Measurements from ENCODE around the gene TRABD2B. TPM values are rescaled to one million over a fixed set of nuclear protein-coding genes. Genes with fewer than 3 reads are reported as not detected.

The TRABD2B gene
- total and polyA plus RNA-seq, 4 donors, result 0.28 to 2.6 (median 1.3) TPM

- no peak overlapping the region for H3K4me3 ChIP-seq (ENCODE audit: low read depth in 1 of 3, low read length in 3 of 3)
- 91% methylated on average over 3 of the region's 3 CpGs for WGBS
- no peaks in the 10 kb centered on the region for H3K9me3 ChIP-seq (ENCODE audit: control insufficient read depth in 4 of 4, low read length in 3 of 4)
- peaks cover 0 to under 1% (median 0%) of the 10 kb centered on the region in 4 donors for H3K36me3 ChIP-seq (ENCODE audit: control insufficient read depth in 4 of 4, insufficient read depth in 3 of 4, low read depth in 1 of 4, low read length in 3 of 4)
- H3K9ac ChIP-seq (ENCODE audit: low read depth in 1 of 2, low read length in 2 of 2), result no peak overlapping the region
- H3K27ac ChIP-seq (ENCODE audit: low read depth in 1 of 2, low read length in 2 of 2), result no peak overlapping the region
- DNase-seq (ENCODE audit: low spot score), result no peak
- TF ChIP-seq RAD21 (IDR thresholded peaks at IDR 0.05) (no peak), CTCF (IDR thresholded peaks at IDR 0.05; ENCODE audit: low read depth, low read length, missing input control) (no peak), YY1 (IDR thresholded peaks at IDR 0.05) (no peak), EGR1 (IDR thresholded peaks at IDR 0.05; ENCODE audit: low read depth in 2 of 2) (no peak), NR2F2 (IDR thresholded peaks at IDR 0.05) (no peak), SP1 (IDR thresholded peaks at IDR 0.05) (no peak), TAF1 (conservative IDR thresholded peaks at IDR 0.05) (no peak), HNF4A (conservative IDR thresholded peaks at IDR 0.05) (no peak), FOXA1 (IDR thresholded peaks at IDR 0.05) (no peak), FOXA2 (IDR thresholded peaks at IDR 0.05) (no peak), RXRA (IDR thresholded peaks at IDR 0.05) (no peak), JUND (IDR thresholded peaks at IDR 0.05) (no peak), MAX (IDR thresholded peaks at IDR 0.05) (no peak), HNF4G (IDR thresholded peaks at IDR 0.05) (no peak), GABPA (IDR thresholded peaks at IDR 0.05 in 1 of 2, conservative IDR thresholded peaks at IDR 0.05 in 1 of 2) (no peak)
- TF ChIP-seq, protein P1, sequence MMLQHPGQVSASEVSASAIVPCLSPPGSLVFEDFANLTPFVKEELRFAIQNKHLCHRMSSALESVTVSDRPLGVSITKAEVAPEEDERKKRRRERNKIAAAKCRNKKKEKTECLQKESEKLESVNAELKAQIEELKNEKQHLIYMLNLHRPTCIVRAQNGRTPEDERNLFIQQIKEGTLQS (IDR thresholded peaks at IDR 0.05), result no peak
- TF ChIP-seq, protein P2, sequence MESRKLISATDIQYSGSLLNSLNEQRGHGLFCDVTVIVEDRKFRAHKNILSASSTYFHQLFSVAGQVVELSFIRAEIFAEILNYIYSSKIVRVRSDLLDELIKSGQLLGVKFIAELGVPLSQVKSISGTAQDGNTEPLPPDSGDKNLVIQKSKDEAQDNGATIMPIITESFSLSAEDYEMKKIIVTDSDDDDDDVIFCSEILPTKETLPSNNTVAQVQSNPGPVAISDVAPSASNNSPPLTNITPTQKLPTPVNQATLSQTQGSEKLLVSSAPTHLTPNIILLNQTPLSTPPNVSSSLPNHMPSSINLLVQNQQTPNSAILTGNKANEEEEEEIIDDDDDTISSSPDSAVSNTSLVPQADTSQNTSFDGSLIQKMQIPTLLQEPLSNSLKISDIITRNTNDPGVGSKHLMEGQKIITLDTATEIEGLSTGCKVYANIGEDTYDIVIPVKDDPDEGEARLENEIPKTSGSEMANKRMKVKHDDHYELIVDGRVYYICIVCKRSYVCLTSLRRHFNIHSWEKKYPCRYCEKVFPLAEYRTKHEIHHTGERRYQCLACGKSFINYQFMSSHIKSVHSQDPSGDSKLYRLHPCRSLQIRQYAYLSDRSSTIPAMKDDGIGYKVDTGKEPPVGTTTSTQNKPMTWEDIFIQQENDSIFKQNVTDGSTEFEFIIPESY (IDR thresholded peaks at IDR 0.05), result no peak
- TF ChIP-seq, protein P3, sequence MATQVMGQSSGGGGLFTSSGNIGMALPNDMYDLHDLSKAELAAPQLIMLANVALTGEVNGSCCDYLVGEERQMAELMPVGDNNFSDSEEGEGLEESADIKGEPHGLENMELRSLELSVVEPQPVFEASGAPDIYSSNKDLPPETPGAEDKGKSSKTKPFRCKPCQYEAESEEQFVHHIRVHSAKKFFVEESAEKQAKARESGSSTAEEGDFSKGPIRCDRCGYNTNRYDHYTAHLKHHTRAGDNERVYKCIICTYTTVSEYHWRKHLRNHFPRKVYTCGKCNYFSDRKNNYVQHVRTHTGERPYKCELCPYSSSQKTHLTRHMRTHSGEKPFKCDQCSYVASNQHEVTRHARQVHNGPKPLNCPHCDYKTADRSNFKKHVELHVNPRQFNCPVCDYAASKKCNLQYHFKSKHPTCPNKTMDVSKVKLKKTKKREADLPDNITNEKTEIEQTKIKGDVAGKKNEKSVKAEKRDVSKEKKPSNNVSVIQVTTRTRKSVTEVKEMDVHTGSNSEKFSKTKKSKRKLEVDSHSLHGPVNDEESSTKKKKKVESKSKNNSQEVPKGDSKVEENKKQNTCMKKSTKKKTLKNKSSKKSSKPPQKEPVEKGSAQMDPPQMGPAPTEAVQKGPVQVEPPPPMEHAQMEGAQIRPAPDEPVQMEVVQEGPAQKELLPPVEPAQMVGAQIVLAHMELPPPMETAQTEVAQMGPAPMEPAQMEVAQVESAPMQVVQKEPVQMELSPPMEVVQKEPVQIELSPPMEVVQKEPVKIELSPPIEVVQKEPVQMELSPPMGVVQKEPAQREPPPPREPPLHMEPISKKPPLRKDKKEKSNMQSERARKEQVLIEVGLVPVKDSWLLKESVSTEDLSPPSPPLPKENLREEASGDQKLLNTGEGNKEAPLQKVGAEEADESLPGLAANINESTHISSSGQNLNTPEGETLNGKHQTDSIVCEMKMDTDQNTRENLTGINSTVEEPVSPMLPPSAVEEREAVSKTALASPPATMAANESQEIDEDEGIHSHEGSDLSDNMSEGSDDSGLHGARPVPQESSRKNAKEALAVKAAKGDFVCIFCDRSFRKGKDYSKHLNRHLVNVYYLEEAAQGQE (IDR thresholded peaks at IDR 0.05), result no peak
- peaks cover 3 to 15% (median 9%) of the 10 kb centered on the region in 4 donors for H3K4me1 ChIP-seq (ENCODE audit: control insufficient read depth in 4 of 4, insufficient read depth in 4 of 4, low read length in 3 of 4)
- no peaks in the 10 kb centered on the region for H3K27me3 ChIP-seq (ENCODE audit: control insufficient read depth in 4 of 4, insufficient read depth in 4 of 4, low read length in 3 of 4)
These were observed 155.8 kb downstream of the TRABD2B start for GRCh38 chr1:47841356-47841755.
